NCI-H1436 (cell line): ENCODE results near the gene THRAP3.

Experiments
- DNase-seq: peaks from one replicate; lab custom pipeline; 2025; lab: John Stamatoyannopoulos, UW

Gene THRAP3

DNA sequence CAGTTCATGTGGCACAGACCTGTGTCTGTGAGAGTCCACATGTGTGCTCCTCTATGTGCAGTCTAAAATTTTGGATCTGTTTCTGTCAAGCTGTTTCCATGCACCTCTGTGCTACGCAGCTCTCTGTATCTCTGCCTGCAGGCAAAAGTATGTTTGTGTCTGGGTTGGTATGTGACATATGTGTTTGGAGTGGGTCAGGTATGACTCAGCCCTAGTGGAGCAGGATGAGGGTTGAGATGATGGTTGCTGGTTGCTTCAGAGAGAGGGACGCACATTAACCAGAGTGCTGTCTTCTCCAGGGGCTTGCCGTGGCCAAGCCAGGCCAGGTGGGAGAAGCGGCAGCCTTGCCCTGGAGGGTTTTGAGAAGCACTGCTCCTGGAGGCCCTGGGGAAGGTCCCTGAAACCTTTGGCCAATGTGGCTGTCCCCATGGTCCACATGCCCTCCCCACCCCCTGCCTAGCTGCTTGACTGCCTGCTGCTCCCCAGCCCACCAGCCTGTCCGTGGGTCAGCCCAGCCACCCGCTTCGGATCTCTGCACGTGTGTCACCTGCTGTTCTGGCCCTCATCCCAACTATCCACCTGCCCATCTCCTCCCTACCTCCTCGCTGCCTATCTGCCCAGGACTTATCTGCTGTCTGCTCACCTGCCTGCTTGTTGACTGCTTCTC lies 103.3 kb downstream of the THRAP3 start:
- no peak for DNase-seq

DNA sequence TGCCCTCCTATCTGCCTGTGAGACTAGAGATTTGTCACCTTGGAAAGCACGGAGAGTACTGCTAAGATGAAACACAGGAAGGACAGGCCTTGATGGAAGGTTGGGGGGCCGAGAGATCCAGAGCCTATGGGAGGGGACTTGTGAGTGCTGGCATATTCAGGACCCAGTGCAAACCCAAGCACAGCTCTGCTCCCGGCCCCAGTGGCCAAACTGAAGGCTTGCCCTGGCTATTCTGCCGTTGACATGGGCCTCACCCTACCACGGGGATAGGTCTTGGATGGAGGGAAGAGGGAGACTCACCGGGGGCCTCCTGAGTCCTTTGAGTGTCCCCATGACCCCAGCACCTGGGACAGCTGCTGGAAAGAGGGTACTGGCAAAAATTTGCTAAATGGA lies 103.8 kb downstream of the THRAP3 start:
- DNase-seq, result no peak

DNA sequence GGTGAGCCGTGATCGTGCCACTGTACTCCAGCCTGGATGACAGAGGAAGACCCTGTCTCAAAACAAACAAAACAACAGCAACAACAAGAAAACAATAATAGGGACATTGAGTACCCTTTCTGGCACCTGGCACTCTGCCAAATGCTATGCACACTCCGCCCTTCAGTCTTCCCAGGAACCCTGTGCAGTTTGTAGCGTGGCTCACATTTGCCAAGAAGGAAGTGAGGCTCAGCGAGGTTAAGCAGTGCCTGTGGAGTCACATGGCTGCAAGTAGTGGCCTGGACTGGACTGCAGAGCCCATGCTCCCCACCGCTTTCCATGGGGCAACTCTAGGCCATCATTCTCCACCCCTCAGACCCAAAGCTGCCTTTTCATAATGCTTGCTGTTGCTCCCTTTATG lies 104.5 kb downstream of the THRAP3 start:
- DNase-seq, result no peak

DNA sequence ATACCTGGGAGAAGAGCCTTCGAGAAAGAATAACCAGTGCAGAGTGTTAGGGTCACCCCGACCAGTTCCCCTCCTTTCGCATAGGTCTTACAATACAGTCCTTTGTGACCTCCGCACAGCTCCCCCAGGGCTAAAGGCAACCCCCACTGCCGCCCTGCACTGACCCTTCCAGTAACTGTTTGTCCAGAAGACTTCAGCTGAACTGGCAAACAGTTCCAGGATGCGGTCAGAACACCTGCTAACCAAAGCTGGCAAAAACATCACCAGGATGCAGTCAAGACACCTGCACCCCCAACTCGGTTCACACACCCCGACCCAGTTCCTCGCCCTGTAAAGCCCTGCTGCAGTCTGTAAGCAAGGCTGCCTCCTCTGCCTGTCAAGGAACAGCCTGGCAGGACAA lies 105.6 kb downstream of the THRAP3 start:
- no peak for DNase-seq

DNA sequence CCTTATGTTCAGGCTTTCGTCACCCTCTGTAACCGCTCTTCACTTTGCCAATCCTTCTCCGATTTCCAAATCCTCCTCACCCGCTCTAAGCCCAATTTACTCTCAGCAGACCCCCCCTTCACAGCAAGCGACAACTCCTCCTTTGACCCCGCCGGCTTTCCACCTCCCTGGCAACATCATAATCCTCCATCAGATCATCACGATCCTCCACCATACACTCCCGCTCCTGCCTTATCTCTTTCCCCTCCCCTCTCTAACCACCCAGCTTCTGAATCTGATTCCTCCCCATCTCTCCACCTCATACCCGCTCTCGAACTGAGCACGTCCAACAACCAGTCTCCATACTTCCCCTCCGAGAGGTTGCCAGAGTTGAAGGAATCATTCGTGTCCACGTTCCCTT lies 106.7 kb downstream of the THRAP3 start:
- no peak for DNase-seq

DNA sequence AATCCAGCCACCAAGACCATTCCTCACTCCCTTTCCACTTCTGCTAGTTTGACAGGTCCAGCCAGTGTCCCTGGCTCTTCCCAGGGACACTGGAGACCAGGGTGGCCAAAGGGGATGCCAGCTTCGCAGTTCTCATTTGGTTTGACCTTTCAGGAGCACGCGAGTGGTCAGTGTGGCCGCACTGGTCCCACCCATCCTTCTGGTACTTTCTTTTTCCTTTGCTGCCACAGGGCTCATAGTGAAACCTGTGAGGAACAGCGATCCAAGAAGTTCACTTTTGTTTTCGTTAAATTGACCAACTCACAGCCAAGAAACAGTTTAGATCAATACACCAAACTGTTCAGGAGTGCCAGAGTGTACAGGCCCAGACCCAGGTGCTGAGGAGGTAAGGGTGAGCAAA lies 113.6 kb downstream of the THRAP3 start:
- no peak for DNase-seq

DNA sequence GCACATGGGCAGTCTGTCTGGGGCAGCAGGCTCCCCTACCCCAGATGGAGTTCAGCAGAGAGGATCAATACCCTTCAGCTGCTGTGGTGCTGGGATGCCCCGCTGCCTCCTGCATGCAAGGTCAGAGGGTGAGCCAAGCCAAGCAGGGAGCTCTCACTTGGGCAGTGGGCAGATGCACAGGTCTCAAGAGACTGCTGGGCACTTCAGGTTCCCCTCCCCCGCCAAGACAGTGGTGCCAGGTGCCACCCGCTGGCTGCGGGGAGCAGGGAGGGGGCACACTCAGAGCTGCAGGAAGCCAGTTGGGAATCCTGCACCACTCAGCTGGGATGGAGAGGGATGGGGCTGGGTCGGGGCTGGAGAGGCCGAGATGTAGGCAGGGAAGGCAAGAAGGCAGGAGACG lies 115.0 kb downstream of the THRAP3 start:
- DNase-seq, result no peak

DNA sequence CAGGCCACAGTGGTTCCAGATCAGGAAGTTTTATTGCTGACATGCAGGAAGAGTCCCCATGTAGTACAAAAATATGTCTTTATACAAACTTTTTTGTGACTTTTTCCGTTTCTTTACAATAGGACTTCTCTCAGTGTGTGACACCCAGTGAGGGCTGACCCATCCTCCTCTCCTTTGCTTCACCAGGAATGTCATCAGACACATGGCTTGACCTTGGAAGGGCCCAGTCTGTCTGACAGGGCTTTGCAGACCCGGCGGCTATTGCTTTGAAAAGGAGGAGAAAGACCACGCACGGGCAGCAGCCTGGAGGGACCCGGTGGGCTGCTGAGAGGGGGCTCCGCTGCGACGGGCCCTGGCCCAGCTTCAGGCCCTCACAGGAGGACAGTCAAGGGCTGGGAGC lies 115.4 kb downstream of the THRAP3 start:
- no peak for DNase-seq

DNA sequence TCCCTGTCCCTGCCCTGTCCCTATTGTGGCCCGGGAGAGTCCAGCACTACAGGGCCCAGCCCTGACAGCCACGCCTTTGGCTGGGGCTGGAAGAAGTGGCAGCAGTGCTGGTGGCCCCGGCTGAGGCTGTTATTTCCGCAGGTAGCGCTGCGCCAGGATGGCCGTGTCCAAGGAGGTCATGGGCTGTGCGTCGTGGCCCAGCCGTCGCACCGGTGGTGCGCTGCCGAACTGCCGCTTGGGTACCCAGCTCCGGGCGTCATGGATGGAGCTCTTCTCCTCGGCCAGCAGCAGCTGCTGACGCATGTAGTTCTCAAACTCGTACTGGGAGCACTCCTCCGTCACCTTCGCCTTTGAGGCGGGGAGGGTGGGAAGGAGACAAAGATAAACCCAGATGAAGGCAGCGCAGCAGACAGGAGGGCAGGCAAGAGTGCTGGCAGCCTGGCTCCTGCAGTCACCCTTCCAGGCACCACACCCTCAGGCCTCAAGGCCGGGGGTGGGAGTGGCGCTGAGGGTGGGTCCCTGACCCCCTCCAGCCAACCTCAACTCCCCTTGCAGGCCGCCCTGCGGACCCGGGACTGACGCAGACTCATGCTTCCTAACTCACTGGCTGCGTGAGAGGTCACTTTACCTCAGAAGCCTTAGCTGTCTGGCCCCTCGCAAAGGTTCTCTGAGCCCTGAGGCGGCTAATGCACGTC lies 117.5 kb downstream of the THRAP3 start:
- DNase-seq, result no peak

DNA sequence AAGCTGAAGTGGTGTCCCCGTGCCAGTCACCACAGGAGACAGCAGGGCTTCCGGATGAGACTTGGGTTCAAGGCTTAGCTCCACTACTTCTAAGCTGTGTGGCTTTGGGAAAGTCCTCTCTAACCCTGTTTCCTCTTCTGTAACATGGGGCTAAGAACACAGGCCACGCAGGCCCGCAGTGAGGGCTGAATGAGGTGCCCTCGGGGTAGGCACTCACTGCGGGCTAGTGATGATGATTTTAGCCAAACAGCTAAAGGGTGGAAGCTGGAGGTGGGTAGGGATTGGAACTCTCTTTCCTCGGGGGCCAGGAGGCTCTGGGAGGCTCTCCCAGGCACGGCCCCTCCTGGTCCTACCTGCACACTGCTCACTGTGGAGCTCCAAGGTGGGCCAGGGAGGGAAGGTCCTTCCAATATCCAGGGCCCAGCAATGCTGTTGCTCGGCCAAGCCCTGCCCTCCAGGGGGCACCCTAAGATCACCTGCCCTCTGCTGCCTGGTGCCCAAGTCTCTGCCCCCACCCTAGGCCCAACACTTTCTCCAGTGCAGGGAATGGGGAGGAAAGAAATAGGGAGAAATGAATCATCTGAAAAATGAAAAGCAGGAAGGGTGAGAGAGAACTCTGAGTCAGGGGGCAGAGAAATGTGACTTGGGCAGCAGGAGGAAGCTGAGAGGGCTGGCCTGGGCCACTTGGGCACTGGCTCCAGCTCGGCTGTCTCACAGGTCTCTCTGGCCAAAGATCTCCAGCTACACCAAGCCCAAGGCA lies 118.4 kb downstream of the THRAP3 start:
- DNase-seq, result no peak

DNA sequence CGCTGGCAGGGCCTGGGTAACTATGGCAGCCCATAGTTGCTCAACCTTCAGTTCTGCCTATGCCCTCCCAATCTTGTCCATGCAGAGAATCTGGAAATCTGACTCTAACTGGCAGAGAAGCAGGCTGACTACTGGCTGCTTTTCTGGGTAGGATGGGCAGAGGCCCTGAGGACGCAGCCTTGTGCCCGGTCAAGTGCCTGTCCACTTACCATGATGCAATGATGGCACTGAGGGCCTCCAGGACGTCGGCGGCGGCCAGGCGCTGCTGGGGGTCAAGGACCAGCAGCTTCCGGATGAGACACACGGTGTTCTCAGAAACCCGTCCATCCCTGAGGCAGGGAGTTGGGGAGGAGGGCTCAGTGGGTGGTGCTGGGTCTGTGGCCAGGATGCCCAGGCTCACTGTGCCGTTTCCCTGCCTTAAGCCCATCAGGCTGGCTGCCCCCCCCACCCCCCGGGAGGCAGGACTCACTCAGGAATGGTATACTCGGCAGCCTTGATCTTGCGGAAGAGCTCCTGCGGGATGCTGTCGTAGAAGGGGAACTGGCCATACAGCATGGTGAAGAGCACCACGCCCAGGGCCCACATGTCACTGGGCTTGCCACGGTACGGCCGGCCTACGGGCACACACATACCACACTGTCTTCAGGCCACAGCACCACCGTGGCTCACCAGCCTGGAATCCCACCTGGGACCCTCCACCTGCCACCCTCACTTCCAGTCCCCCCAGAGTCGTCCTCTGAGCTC lies 119.6 kb downstream of the THRAP3 start:
- no peak for DNase-seq

DNA sequence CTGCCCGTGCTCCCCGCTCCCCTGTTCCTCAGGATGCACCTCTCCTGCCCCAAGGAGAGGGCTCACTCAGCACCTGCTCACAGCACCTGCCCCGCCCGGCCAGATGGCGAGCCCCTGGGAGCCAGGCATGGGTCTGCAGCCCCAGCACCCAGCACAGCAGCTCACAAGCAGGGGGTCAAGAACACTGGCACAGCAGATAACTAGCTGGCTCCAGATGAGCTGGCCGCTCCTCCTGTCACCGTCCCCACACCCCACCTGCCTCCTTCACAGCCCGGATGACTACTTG lies 120.1 kb downstream of the THRAP3 start:
- DNase-seq, result no peak

DNA sequence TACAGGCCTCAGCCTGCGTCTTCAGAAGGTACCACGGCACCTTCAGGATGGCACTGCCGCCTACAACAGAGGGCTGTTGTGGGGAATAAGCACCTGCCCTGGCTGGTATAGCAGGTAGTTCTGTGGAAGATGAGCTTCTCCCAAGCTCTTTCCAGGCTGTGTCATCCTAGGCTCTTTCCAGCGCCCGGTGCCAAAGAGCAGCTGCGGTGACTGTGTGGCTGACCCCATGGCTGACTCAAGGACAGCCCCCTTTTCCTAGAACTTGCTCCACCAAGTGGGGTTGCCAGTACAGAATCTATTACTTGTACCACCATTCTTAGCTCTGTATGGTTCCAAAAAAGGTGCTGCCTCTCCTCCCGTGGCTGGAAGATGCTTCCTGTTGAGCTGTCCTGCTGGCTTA lies 121.1 kb downstream of the THRAP3 start:
- no peak for DNase-seq

DNA sequence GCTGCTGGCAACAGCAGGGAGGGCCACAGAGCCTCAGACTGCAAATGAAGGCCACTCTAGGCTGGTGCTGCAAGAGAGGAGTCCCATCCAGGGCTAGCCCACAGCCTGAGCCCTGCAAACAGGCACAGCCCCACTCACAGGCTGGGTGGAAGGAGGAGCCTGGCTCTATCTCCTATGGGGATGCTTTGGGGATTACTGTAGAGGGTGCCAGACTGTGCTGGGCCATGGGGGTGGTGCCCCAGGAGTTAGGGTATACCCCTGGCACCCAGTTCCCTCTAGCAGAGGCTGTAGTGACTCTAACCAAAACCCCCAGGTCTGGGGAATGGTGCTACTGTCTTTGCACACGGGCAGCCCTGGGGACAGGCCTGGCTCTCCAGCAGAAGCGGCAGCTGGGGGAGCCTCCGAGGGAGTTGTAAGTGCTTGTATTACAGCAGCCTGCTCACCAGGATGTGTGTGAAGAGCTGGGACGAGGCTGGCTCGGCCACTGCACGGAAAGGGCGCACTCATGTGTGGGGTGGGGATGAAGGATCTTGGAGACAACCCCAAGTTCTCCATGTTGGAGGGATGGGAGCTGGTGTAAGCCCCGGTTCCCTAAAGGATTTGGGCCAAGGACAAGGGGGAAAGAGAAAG lies 122.6 kb downstream of the THRAP3 start:
- no peak for DNase-seq

DNA sequence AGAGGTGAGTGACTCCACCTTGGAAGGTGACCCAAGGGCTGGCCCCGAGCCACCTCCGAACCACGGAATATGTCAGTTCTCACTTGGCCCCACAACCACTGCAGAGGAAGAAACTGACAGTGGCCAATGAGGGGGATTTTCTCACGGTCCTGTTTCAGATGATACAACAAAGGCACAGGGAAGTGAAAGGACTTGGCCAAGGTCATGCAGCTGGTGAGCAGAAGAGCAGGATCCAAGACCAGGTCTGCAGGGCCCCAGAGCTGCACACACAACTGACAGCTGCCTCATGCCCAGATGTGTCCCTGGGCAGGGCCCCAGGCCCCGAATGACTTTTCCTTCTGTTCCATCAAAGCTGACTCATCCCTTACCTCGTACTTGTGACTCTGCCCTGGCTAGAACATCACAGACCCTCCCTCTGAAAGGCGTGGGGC lies 125.0 kb downstream of the THRAP3 start:
- DNase-seq, result no peak

DNA sequence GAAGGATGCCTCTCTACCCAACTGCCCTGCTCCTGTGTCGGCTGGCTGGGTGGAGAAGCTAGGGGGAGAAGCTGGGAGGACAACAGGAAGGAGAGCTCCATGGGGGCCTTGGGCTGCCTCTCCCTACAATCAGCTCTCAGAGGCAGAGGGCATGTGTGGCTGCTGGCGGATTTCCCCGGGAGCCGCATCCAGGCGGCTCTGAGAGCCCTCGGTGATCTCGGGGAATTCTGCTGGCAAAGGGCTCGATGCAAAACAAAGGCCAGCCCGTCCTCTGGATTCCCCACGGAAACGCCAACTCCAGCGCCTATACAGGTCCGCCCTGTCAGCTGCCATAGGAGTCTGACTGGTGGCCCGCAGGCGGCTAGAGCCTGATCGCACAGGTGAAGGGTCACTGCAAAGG lies 125.6 kb downstream of the THRAP3 start:
- no peak for DNase-seq

DNA sequence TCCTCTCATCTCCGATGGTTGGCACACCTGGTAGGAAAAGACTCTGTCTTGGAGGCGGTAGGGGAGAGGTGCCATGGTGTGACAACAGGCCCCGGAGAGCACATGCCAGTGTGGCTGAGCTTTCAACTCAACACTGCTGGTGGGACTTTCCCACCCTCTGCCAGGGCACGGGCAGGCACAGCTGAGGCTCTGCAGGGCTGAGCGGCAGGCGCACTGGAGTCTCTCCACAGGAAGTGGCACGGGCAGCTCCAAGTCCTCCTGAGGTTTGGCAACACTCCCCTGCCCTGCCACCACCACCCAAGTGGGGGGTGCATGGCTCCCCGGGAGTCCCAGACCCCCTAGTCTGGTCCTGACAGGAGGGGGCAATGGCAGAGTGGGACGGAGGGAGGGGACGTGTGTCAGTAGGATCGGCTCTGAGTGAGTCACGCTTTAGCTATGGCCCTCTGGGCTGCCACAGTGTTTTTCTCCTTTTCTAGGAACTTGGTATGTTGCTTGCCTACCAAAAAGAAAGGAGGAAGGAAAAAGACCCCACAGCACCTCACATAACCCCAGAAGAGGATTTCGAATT lies 126.5 kb downstream of the THRAP3 start:
- DNase-seq, result no peak

DNA sequence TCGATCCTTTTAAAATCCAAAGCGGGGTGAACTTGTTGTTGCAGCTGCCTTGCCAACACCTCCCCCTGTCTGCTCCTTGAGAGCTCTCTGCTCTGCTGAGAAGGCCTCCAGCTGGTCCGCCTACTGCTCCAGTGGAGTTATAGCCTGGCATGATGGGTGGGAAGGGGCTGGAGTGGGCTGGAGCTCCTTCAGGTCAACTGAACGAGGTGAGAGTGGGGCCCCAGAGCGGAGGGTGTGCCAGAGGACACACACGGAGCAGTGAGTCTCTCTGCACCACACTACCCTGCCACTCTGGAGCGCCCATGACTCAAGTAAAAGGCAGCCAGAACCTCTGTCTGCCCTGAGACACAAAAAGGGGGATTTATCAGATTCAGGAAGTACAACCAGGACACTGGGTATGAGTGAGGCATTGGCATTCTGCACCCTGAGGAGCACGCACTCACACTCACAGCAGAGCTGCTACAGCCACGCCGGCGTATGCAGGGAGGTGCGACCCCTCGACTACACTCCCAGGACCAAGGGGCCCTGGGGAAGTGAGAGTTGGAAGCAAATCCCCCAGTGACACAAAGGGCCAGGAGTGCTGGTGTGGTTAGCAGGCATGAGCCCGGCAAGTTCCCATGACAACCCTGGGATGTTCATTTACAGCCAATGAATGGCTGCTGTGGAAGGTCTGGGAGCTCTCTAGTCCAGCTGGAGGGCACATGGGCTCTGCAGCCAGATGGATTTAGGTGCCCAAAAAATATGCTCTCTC lies 127.2 kb downstream of the THRAP3 start:
- no peak for DNase-seq

DNA sequence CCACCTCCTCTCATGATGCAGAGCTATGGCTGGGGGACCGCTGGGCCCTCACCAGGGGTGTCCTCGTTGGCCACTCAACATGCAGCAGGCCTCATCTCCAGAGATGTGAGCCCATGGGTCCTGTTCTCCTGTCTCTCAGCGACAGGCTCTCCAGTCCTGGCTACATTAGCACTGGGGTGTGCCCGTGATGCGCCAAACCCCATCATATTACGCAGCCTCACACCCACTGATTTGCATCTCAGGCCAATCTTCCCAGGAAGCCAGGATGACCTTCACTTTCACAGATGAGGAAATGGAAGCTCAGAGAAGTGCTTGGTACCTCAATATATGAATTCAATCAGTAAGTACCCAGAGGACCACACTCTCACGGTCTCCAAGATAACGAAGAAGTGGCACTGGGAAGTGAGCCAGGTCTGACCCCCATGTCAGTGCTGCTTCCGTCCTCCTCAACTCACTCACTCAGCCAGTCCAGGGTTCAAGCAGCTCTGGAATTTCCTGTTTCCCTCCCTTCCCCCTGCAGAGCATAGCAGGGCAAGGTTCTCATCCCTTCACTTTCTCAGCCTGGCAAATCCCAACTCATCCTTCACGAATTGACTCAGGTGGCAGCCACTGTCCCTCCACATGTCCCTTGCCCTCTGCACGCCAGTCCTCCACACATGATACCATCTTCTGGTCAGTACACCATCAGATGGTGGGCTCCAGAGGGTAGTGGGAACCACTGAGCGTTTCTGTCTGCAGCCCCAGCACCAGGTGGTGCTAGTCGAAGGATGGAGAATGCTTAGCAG lies 128.1 kb downstream of the THRAP3 start:
- DNase-seq, result no peak
